ENCODE measurements around the gene SLC17A2.
A peak's percentile ranks its signal among the peaks of the same experiment; 100 is the strongest.
"Not testable (repeated sequence)": the region's sequence is repeated elsewhere in the genome, so short reads cannot be mapped to it uniquely, and the experiment has no call there.

Gene SLC17A2

DNA sequence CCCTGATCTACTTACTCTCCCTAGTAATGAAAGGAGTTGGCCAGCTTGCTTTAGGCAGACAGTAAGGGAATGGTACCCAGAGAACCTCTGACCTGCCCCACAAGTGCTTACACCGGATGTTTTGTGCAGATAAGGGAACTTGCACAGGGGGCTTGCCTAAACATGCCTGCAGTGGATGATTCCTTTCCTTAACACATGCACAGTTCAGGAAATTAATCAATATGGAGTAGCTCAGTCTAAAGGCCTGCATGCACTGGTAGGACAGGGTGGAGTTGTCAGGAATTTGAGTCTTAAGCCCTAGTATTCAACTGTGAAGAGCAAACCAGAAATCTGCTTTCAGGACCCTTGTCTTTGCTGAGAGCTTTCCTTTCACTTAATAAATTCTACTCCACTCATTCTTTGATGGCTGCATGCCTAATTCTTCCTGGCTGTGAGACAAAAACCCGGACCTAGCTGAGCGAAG, 28.2 kb upstream of the SLC17A2 start:
- H3K9ac ChIP-seq, result peak overlapping the region in 4 of 11 experiments; percentile 2 to 40 (median 16); a peak in 5 of 22 replicates
- H4K20me1 ChIP-seq, result no peaks in the 10 kb centered on the region
- H3K9me3 ChIP-seq (replicated peaks in 1 of 11), result peaks cover 10 to 63% (median 47%) of the 10 kb centered on the region in 11 experiments
- H3K27ac ChIP-seq, result peak overlapping the region; percentile 38 to 99 (median 73); a peak in 20 of 22 replicates
- no peak for TF ChIP-seq Cebpa-rat (IDR thresholded peaks at IDR 0.05)
- H3K4me2 ChIP-seq, result peak overlapping the region; percentile 84 to 98 (median 94)
- H3K4me1 ChIP-seq, result peaks cover 41 to 46% (median 42%) of the 10 kb centered on the region in 10 experiments
- peak overlapping the region in 6 of 10 experiments; percentile 12 to 42 (median 18); a peak in 8 of 20 replicates for H3K4me3 ChIP-seq
- no peaks in the 10 kb centered on the region for H3K27me3 ChIP-seq
- no peaks in the 10 kb centered on the region for H3K36me3 ChIP-seq

DNA sequence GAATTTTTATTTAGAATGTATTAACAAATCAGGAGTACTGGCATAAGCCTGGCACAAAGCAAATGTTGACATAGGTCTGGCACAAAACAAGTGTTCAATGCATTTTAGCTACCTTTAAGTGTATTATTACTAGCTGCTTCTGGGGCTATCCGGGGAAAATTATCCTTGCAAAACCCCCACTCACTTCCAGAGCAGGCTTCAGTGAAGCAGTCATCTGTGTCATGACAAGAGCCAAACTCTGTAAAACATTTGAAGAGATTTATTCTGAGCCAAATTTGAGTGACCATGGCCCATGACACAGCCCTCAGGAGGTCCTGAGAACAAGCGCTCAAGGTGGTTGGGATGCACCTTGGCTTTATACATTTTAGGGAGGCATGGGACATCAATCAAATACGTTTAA, 25.7 kb upstream of the SLC17A2 start:
- Histone ChIP-seq H3K4me2 (no peak overlapping the region), H3K27me3 (no peaks in the 10 kb centered on the region), H3K4me3 (no peak overlapping the region), H3K27ac (no peak overlapping the region), H3K9me3 (replicated peaks in 1 of 11) (peaks cover 15 to 86% (median 58%) of the 10 kb centered on the region in 11 experiments), H3K36me3 (0 out of 22 replicates have a peak, but pooled peaks cover 0 to 2% (median 0%) of the 10 kb centered on the region in 11 experiments), H3K9ac (no peak overlapping the region), H4K20me1 (no peaks in the 10 kb centered on the region), H3K4me1 (peaks cover 31 to 36% (median 33%) of the 10 kb centered on the region in 10 experiments)
- TF ChIP-seq Cebpa-rat (IDR thresholded peaks at IDR 0.05), result no peak

DNA sequence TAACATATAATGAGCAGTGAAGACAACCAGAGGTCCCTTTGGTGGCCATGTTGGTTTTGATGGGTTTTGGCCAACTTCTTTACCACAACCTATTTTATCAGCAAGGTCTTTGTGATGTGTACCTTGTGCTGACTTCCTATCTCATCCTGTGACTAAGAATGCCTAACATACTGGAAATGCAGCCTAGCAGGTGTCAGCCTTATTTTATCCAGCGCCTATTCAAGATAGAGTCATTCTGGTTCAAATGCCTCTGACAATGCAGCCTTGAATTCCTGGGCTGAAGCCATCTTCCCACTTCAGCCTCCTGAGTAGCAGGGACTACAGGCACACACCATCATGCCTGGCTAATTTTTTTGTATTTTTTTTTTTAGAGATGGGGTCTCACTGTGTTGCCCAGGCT, 24.3 kb upstream of the SLC17A2 start:
- no peak overlapping the region for H3K4me2 ChIP-seq
- H3K36me3 ChIP-seq, result 0 out of 22 replicates have a peak, but pooled peaks cover 0 to 2% (median 0%) of the 10 kb centered on the region in 11 experiments
- TF ChIP-seq Cebpa-rat (IDR thresholded peaks at IDR 0.05), result no peak
- H3K9me3 ChIP-seq (replicated peaks in 1 of 11), result peaks cover 14 to 84% (median 59%) of the 10 kb centered on the region in 11 experiments; a peak in 21 of 22 replicates
- H3K4me1 ChIP-seq, result peaks cover 17 to 21% (median 18%) of the 10 kb centered on the region in 10 experiments
- H3K4me3 ChIP-seq, result no peak overlapping the region
- H4K20me1 ChIP-seq, result no peaks in the 10 kb centered on the region
- H3K27me3 ChIP-seq, result no peaks in the 10 kb centered on the region
- no peak overlapping the region for H3K27ac ChIP-seq
- no peak overlapping the region for H3K9ac ChIP-seq

DNA sequence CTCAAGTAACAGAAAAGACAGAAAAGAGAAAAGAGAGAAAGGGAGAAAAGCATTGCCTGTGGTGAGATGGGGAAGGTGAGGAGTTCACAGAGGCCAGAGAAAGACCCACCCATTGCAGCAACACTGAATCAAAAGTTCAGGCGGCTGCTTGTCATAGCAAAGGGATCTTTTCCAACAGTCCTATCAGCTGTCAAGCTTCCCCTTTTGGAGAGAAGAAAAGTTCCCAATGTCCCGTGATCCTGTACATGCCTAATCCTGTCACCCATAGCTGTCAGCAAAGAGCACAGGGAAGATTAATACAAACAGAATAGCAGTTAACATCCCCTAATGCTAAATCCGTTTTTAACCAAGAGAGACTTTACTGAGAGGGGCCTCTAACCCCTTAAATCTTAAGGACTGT, 23.2 kb upstream of the SLC17A2 start:
- TF ChIP-seq Cebpa-rat (IDR thresholded peaks at IDR 0.05), result no peak
- peaks cover 7 to 11% (median 8%) of the 10 kb centered on the region in 10 experiments; a peak in 19 of 20 replicates for H3K4me1 ChIP-seq

DNA sequence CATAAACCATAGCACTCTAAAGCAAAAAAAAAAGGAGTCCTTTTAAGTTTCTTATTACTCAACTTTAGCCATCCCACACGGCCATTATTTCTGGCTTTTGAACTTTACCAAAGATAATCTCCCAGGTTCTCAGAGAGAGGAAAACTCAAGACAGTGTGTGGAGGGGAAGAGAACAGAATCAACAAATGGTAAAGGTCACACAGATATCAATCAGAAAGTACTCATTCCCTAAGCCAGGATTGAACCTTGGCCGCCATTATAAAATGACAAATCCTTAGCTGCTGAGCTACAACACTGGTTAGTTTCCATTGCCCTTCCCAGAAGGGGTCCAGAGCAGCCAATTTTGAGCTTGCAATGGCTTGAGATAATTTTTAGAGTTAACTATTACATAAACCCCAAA, 22.0 kb upstream of the SLC17A2 start:
- Histone ChIP-seq H3K9ac (no peak overlapping the region), H3K4me3 (no peak overlapping the region), H3K9me3 (replicated peaks in 1 of 11) (peaks cover 10 to 69% (median 43%) of the 10 kb centered on the region in 11 experiments; a peak in 20 of 22 replicates), H3K36me3 (0 out of 22 replicates have a peak, but pooled peaks cover 0 to 2% (median 0%) of the 10 kb centered on the region in 11 experiments), H3K27me3 (no peaks in the 10 kb centered on the region), H4K20me1 (no peaks in the 10 kb centered on the region), H3K27ac (no peak overlapping the region), H3K4me1 (no peaks in the 10 kb centered on the region), H3K4me2 (no peak overlapping the region)
- TF ChIP-seq Cebpa-rat (IDR thresholded peaks at IDR 0.05), result no peak

More for the DNA sequence above, 23.2 kb upstream of the SLC17A2 start:
- H3K27ac ChIP-seq, result no peak overlapping the region
- H3K36me3 ChIP-seq, result 0 out of 22 replicates have a peak, but pooled peaks cover 0 to 2% (median 0%) of the 10 kb centered on the region in 11 experiments
- no peak overlapping the region for H3K4me3 ChIP-seq
- H3K27me3 ChIP-seq, result no peaks in the 10 kb centered on the region
- no peak overlapping the region for H3K4me2 ChIP-seq
- no peak overlapping the region for H3K9ac ChIP-seq
- H4K20me1 ChIP-seq, result no peaks in the 10 kb centered on the region
- peaks cover 14 to 81% (median 55%) of the 10 kb centered on the region in 11 experiments; a peak in 21 of 22 replicates for H3K9me3 ChIP-seq (replicated peaks in 1 of 11)

DNA sequence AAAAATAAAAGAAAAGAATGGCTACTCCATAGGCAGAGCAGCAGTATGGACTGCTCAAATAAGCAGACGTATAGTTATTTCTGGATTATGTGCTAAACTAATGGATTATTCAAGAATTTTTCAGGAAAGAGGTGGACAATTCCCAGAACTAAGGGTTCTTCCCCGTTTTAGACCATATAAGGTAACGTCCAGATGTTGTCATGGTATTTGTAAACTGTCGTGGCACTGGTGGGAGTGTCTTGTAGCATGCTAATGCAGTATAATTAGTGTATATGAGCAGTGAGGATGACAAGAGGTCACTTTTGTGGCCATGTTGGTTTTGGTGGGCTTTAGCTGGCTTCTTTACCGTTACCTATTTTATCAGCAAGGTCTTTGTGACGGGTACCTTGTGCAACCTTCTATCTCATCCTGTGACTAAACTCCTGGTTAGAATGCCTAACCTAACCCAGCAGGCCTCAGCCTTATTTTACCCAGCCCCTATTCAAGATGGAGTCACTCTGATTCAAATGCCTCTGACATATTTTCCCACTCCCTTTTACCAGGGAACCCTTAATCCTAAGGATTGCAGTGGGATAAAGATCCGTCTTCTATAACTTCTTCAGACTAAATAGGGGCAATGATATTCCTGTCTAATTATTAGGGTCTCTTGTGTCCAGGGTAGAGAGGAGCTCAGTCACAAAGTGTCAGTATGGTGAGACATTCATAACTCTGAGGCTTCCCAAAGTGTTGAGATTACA, 21.0 kb upstream of the SLC17A2 start:
- Histone ChIP-seq H3K9me3 (replicated peaks in 1 of 11) (peaks cover 10 to 73% (median 45%) of the 10 kb centered on the region in 11 experiments; a peak in 20 of 22 replicates), H3K27me3 (no peaks in the 10 kb centered on the region)
- TF ChIP-seq Cebpa-rat (IDR thresholded peaks at IDR 0.05), result no peak

DNA sequence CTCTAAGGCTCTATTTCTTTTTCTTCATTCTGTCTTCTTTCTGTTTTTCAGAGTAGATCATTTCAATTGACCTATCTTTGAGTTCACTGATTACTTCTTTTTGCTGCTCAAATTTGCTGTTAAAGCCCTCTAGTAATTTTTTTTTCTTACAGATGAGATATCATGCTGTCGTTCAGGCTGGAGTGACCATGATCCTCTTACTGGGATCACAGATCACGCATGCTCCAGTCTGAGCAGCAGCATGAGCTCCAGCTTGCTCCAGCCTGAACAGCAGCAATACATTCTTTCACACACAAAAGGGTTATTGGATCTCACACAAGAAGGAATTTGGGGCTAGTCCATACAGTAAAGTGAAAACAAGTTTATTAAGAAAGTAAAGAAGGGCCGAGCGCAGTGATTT, 19.8 kb upstream of the SLC17A2 start:
- Histone ChIP-seq H3K9me3 (replicated peaks in 1 of 11) (peaks cover 20 to 80% (median 54%) of the 10 kb centered on the region in 11 experiments), H3K4me3 (no peak overlapping the region), H4K20me1 (no peaks in the 10 kb centered on the region), H3K4me1 (peaks cover 0 to 1% (median 0%) of the 10 kb centered on the region in 10 experiments; a peak in 7 of 20 replicates), H3K4me2 (no peak overlapping the region), H3K27me3 (no peaks in the 10 kb centered on the region), H3K36me3 (0 out of 22 replicates have a peak, but pooled peaks cover 0 to 2% (median 0%) of the 10 kb centered on the region in 11 experiments), H3K27ac (no peak overlapping the region), H3K9ac (no peak overlapping the region)
- TF ChIP-seq Cebpa-rat (IDR thresholded peaks at IDR 0.05), result no peak

More for the DNA sequence above, 21.0 kb upstream of the SLC17A2 start:
- Histone ChIP-seq H3K9ac (no peak overlapping the region), H3K27ac (no peak overlapping the region), H4K20me1 (no peaks in the 10 kb centered on the region), H3K4me2 (no peak overlapping the region), H3K4me1 (no peaks in the 10 kb centered on the region), H3K36me3 (0 out of 22 replicates have a peak, but pooled peaks cover 0 to 2% (median 0%) of the 10 kb centered on the region in 11 experiments), H3K4me3 (no peak overlapping the region)

DNA sequence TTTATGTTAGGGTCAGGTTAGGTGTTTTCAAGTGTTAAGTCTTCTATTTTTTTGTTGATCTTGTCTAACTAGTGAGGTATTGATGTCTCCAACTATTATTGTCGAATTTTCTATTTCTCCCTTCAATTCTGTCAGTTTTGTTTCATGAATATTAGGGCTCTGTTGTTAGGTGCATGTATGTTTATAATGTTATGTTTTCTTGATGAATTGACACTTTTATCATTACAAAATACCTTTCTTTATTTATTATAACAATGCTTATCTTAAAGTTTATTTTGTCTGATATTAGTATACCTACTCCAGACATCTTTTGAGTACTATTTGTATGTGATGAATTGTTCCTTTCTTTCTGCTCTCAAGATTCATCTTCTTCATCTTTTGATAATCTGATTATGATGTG, 19.2 kb upstream of the SLC17A2 start:
- peaks cover 20 to 78% (median 56%) of the 10 kb centered on the region in 11 experiments for H3K9me3 ChIP-seq (replicated peaks in 1 of 11)
- no peak overlapping the region for H3K4me3 ChIP-seq
- H3K36me3 ChIP-seq, result 0 out of 22 replicates have a peak, but pooled peaks cover 0 to 2% (median 0%) of the 10 kb centered on the region in 11 experiments
- no peaks in the 10 kb centered on the region for H4K20me1 ChIP-seq
- H3K4me1 ChIP-seq, result peaks cover 0 to 7% (median 5%) of the 10 kb centered on the region in 10 experiments; a peak in 9 of 20 replicates
- no peak for TF ChIP-seq Cebpa-rat (IDR thresholded peaks at IDR 0.05)
- no peak overlapping the region for H3K27ac ChIP-seq
- H3K9ac ChIP-seq, result no peak overlapping the region
- no peak overlapping the region for H3K4me2 ChIP-seq
- no peaks in the 10 kb centered on the region for H3K27me3 ChIP-seq

DNA sequence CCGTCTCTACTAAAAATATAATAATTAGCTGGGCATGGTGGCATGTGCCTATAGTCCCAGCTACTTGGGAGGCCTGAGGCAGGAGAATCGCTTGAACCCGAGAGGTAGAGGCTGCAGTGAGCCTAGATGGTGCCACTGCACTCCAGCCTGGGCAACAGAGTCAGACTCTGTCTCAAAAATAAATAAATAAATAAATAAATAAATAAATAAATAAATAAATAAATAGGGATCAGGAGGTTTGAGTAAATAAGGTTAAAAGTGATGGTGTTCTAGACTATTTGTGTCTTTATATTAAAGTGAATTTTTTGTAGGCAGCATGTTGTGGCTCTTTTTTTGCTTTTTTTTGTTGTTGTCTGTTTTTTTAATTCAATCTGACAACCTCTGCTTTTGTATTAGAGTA, 17.0 kb upstream of the SLC17A2 start:
- not testable (repeated sequence) for H3K9ac ChIP-seq, H3K36me3 ChIP-seq, H3K4me3 ChIP-seq, H3K4me2 ChIP-seq, H4K20me1 ChIP-seq, H3K27ac ChIP-seq, H3K27me3 ChIP-seq
- Histone ChIP-seq H3K9me3 (replicated peaks in 1 of 11) (peaks cover 20 to 63% (median 54%) of the 10 kb centered on the region in 11 experiments), H3K4me1 (peaks cover 0 to 12% (median 7%) of the 10 kb centered on the region in 10 experiments; a peak in 9 of 20 replicates)

Measured in BLaER1 treated with 17β-estradiol and CSF1 and Interleukin-3, amounts not matched to agents 10 nM and 100 nM (cell line).